HEK293T (cell line): ENCODE results near the gene RIN2.

Experiments
- FOXA1 ChIP-seq: fragments of 450-650 bp; IDR thresholded peaks from 2 replicates; pipeline ENCODE4 v1.6.1; 2016; ENCODE audit warnings: mild to moderate bottlenecking
- FOXM1 ChIP-seq: fragments of 450-650 bp; IDR thresholded peaks from 2 replicates; pipeline ENCODE4 v1.6.1; 2017; ENCODE audit warnings: mild to moderate bottlenecking, borderline replicate concordance
- SUZ12 ChIP-seq: fragments of 450-650 bp; IDR thresholded peaks from 2 replicates; pipeline ENCODE4 v1.6.1; 2016; ENCODE audit warnings: mild to moderate bottlenecking

DNA sequence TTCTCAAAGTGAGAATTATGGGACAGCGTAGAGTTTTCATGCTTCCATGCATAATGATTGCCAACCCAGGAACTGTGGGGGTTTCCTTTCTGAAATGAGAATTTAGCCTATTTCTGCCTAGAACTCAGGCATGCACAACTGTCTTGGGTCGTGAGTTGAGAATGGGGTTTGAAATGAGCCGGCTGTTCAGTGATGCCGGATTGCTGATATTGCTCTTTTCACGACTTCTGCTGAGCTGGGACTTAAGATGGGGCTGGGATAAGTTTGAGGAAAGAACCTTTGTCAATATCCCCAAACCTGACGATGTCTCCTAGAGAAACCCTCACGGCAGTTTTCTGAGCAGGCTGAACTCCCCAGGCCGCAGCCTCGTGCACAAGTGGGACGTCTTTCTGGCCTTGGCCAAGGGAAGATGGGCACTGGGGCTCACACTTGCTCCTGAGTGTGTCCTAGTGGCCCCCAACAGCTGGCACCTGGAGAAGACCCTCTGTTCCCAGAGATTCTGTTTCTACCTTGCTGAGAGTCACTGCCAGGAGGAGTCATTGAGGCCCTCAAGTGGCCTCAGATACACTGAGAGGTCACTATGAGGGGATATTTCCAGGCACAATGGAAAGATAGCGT lies 34.1 kb upstream of the RIN2 start:
- no peak for TF ChIP-seq SUZ12
- TF ChIP-seq FOXA1, result no peak
- TF ChIP-seq FOXM1, result no peak
